Measurements from ENCODE around the gene STARD3. TPM values are rescaled to one million over a fixed set of nuclear protein-coding genes. Genes with fewer than 3 reads are reported as not detected.
A peak's percentile ranks its signal among the peaks of the same experiment; 100 is the strongest.

The STARD3 gene
- total and polyA plus RNA-seq, 2 of the 13 experiments (the other 11 are each of a cell fraction or from before 2014, with no cell fraction given): 34.6 to 100 TPM

- TF ChIP-seq TAF15 (IDR thresholded peaks at IDR 0.05; ENCODE audit: low read depth, low read length, poor library complexity, severe bottlenecking) (no peak), ZNF577 (CRISPR knock-in tag; IDR thresholded peaks at IDR 0.05; ENCODE audit: borderline replicate concordance, low read depth) (no peak), FOXA1 (IDR thresholded peaks at IDR 0.05) (no peak), FOXA1 (CRISPR knock-in tag; IDR thresholded peaks at IDR 0.05) (peak; percentile 60), KLF13 (CRISPR knock-in tag; IDR thresholded peaks at IDR 0.05) (no peak), SMARCC2 (IDR thresholded peaks at IDR 0.05) (no peak), ZNF33A (CRISPR knock-in tag; IDR thresholded peaks at IDR 0.05; ENCODE audit: borderline replicate concordance) (no peak), ZNF615 (CRISPR knock-in tag; IDR thresholded peaks at IDR 0.05; ENCODE audit: borderline replicate concordance) (no peak), ZNF256 (CRISPR knock-in tag; conservative IDR thresholded peaks at IDR 0.05) (no peak), KLF9 (CRISPR knock-in tag; IDR thresholded peaks at IDR 0.05; ENCODE audit: low read depth) (0 out of 2 replicates have a peak, but pooled peaks have one; percentile 60), ZNF432 (CRISPR knock-in tag; IDR thresholded peaks at IDR 0.05; ENCODE audit: borderline replicate concordance) (no peak), YEATS4 (CRISPR knock-in tag; IDR thresholded peaks at IDR 0.05; ENCODE audit: borderline replicate concordance) (no peak), SP1 (IDR thresholded peaks at IDR 0.05) (no peak), SP1 (CRISPR knock-in tag; IDR thresholded peaks at IDR 0.05) (no peak; the same call in 1 of the 2 replicates), ZNF180 (CRISPR knock-in tag; IDR thresholded peaks at IDR 0.05; ENCODE audit: borderline replicate concordance, low read depth) (no peak), POGZ (CRISPR knock-in tag; IDR thresholded peaks at IDR 0.05) (no peak), ZNF280D (CRISPR knock-in tag; IDR thresholded peaks at IDR 0.05) (no peak), ZNF841 (CRISPR knock-in tag; IDR thresholded peaks at IDR 0.05; ENCODE audit: borderline replicate concordance) (no peak), JARID2 (CRISPR knock-in tag; IDR thresholded peaks at IDR 0.05; ENCODE audit: insufficient replicate concordance) (no peak)
- TF ChIP-seq, protein P1, sequence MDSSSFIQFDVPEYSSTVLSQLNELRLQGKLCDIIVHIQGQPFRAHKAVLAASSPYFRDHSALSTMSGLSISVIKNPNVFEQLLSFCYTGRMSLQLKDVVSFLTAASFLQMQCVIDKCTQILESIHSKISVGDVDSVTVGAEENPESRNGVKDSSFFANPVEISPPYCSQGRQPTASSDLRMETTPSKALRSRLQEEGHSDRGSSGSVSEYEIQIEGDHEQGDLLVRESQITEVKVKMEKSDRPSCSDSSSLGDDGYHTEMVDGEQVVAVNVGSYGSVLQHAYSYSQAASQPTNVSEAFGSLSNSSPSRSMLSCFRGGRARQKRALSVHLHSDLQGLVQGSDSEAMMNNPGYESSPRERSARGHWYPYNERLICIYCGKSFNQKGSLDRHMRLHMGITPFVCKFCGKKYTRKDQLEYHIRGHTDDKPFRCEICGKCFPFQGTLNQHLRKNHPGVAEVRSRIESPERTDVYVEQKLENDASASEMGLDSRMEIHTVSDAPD (CRISPR knock-in tag; IDR thresholded peaks at IDR 0.05): no peak
- TF ChIP-seq, protein P2, sequence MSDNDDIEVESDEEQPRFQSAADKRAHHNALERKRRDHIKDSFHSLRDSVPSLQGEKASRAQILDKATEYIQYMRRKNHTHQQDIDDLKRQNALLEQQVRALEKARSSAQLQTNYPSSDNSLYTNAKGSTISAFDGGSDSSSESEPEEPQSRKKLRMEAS (IDR thresholded peaks at IDR 0.05): peak; percentile 48; the same call in 1 of the 2 replicates
- TF ChIP-seq, protein P3, sequence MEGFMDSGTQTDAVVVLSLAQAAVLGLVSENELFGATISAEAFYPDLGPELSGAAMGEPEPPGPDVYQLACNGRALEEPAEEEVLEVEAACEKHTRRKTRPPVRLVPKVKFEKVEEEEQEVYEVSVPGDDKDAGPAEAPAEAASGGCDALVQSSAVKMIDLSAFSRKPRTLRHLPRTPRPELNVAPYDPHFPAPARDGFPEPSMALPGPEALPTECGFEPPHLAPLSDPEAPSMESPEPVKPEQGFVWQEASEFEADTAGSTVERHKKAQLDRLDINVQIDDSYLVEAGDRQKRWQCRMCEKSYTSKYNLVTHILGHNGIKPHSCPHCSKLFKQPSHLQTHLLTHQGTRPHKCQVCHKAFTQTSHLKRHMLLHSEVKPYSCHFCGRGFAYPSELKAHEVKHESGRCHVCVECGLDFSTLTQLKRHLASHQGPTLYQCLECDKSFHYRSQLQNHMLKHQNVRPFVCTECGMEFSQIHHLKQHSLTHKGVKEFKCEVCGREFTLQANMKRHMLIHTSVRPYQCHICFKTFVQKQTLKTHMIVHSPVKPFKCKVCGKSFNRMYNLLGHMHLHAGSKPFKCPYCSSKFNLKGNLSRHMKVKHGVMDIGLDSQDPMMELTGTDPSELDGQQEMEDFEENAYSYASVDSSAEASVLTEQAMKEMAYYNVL (CRISPR knock-in tag; IDR thresholded peaks at IDR 0.05; ENCODE audit: borderline replicate concordance): no peak; the same call in 1 of the 2 replicates
- TF ChIP-seq, protein P4, sequence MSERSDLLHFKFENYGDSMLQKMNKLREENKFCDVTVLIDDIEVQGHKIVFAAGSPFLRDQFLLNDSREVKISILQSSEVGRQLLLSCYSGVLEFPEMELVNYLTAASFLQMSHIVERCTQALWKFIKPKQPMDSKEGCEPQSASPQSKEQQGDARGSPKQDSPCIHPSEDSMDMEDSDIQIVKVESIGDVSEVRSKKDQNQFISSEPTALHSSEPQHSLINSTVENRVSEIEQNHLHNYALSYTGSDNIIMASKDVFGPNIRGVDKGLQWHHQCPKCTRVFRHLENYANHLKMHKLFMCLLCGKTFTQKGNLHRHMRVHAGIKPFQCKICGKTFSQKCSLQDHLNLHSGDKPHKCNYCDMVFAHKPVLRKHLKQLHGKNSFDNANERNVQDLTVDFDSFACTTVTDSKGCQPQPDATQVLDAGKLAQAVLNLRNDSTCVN (CRISPR knock-in tag; IDR thresholded peaks at IDR 0.05; ENCODE audit: borderline replicate concordance): 0 out of 2 replicates have a peak, but pooled peaks have one; percentile 6
These were observed 37.9 kb downstream of the STARD3 start (continued) for GRCh38 chr17:39674702-39675389.

All from HepG2 (cell line).